PC-3 (cell line): ENCODE results near the gene PUM2. TPM values are rescaled to one million over a fixed set of nuclear protein-coding genes. Genes with fewer than 3 reads are reported as not detected.

Experiments
- ATAC-seq: fragments of 200-7000 bp; cut with Tn5 transposase; 2 replicates; pipeline ENCODE4 v1.9.1; 2020; ENCODE audit warnings: mild to moderate bottlenecking, moderate library complexity
- BruUV-seq: library from RNA; stranded (reverse); fragments of 400-500 nt; replicated peaks from 2 replicates; lab custom pipeline; 2021; lab: Mats Ljungman, UMichigan
- CTCF ChIA-PET: fragments of 300-600 bp; sonication (Branson Sonifier 250); formaldehyde crosslinking; loops from one replicate; lab custom pipeline; 2022; ENCODE audit warnings: antibody characterized with exemption; lab: Charles Lee
- POLR2A ChIA-PET: fragments of 300-600 bp; sonication (Branson Sonifier 250); formaldehyde crosslinking; loops from one replicate; lab custom pipeline; 2022; ENCODE audit warnings: antibody characterized with exemption; ENCODE audit not compliant: unreplicated experiment; lab: Charles Lee
- DNase-seq: peaks from one replicate; pipeline ENCODE4 v3.0.0-alpha.2; 2015
- H2AFZ ChIP-seq: fragments of 300-600 bp; sonication (generic); 2 replicates; pipeline ENCODE4 v1.6.0; 2016; ENCODE audit warnings: antibody characterized with exemption, low read length
- H3F3A ChIP-seq: fragments of 300-600 bp; sonication (generic); one replicate; pipeline ENCODE4 v1.6.0; 2017; ENCODE audit warnings: antibody characterized with exemption, low read length, control low read depth, mild to moderate bottlenecking; ENCODE audit not compliant: unreplicated experiment
- H3K27ac ChIP-seq: fragments of 300-600 bp; sonication (generic); 2 replicates; pipeline ENCODE4 v1.5.1; 2016; ENCODE audit warnings: mild to moderate bottlenecking, low read length
- H3K27me3 ChIP-seq: fragments of 300-600 bp; sonication (generic); 2 replicates; pipeline ENCODE4 v1.6.1; 2016; ENCODE audit warnings: low read length, mixed read lengths
- H3K36me3 ChIP-seq: fragments of 300-600 bp; sonication (generic); 2 replicates; pipeline ENCODE4 v1.6.1; 2016; ENCODE audit warnings: low read depth, mixed run types, low read length, mixed read lengths
- H3K4me1 ChIP-seq: fragments of 300-600 bp; sonication (generic); 2 replicates; pipeline ENCODE4 v1.5.1; 2016; ENCODE audit warnings: low read length; ENCODE audit not compliant: insufficient read depth
- H3K4me2 ChIP-seq: fragments of 300-600 bp; sonication (generic); 2 replicates; pipeline ENCODE4 v1.6.0; 2016; ENCODE audit warnings: low read length
- H3K4me3 ChIP-seq: fragments of 300-600 bp; sonication (generic); 2 replicates; pipeline ENCODE4 v1.5.1; 2016; ENCODE audit warnings: mild to moderate bottlenecking, low read length, mixed read lengths
- H3K79me2 ChIP-seq: fragments of 300-600 bp; sonication (generic); 2 replicates; pipeline ENCODE4 v1.6.1; 2017; ENCODE audit warnings: low read length, mixed read lengths
- H3K9ac ChIP-seq: fragments of 300-600 bp; sonication (generic); 2 replicates; pipeline ENCODE4 v1.6.0; 2016; ENCODE audit warnings: mild to moderate bottlenecking, low read length
- H3K9me2 ChIP-seq: fragments of 300-600 bp; sonication (generic); replicated peaks from 2 replicates; pipeline ENCODE4 v1.6.1; 2016; ENCODE audit warnings: mixed run types, low read length, mixed read lengths
- H3K9me3 ChIP-seq: fragments of 300-600 bp; sonication (generic); 2 replicates; pipeline ENCODE4 v1.6.1; 2016; ENCODE audit warnings: low read length, mixed read lengths
- H4K20me1 ChIP-seq: fragments of 300-600 bp; sonication (generic); 2 replicates; pipeline ENCODE4 v1.6.1; 2016; ENCODE audit warnings: low read length, mixed read lengths
- EZH2 ChIP-seq: fragments of 300-600 bp; sonication (generic); IDR thresholded peaks from one replicate; pipeline ENCODE4 v1.6.1; 2017; ENCODE audit warnings: antibody characterized with exemption, mild to moderate bottlenecking, low read length; ENCODE audit not compliant: unreplicated experiment
- EZH2phosphoT487 ChIP-seq: fragments of 300-600 bp; sonication (generic); IDR thresholded peaks from 2 replicates; pipeline ENCODE4 v1.6.1; 2018; ENCODE audit warnings: mild to moderate bottlenecking, antibody characterized with exemption, low read length, borderline replicate concordance
- intact Hi-C: fragments of 100-400 bp; cut with micrococcal nuclease; formaldehyde crosslinking; loops from 2 replicates; pipeline ENCODE4 v1.9.0; 2023
- total RNA-seq: library from RNA; depleted of rRNA; stranded (reverse); fragments of >200 nt; gene quantifications from 2 replicates; pipeline ENCODE4 v1.2.3, GENCODE V29; 2014
- TF ChIP-seq, protein P1 (sequence below): fragments of 300-600 bp; sonication (generic); conservative IDR thresholded peaks from 2 replicates; pipeline ENCODE4 v1.5.1; 2017; ENCODE audit warnings: antibody characterized with exemption, low read depth, mild to moderate bottlenecking, low read length

PUM2 gene
- total RNA-seq, 1 experiment from 2014 or later = 14.9 TPM

DNA sequence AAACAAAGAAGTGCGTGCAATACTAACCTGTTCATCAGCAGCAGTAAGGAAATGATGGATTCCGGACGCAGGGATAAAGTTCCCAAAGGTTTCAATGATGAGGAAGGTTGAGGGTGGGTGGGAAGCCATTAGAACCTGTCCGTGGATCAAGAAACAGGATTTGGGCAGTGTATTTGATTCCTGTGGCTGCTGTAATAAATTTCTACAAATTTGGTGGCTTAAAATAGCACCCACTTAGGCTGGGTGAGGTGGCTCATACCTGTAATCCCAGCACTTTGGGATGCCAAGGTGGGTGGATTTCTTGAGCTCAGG, 120.6 kb downstream of the PUM2 start:
- ChIA-PET POLR2A (no interaction called here), CTCF (interaction anchor here (0.6 kb wide), 1 partner anchor 120 kb away, joined by 4 read pairs; no protein-coding TSS in a partner anchor)
- H3K36me3 ChIP-seq = no peaks in the 10 kb centered on the region
- H3K4me3 ChIP-seq = no peak overlapping the region
- no peak overlapping the region for H2AFZ ChIP-seq
- H3F3A ChIP-seq = peaks cover 10% of the 10 kb centered on the region
- H3K9me3 ChIP-seq = no peaks in the 10 kb centered on the region
- H4K20me1 ChIP-seq = no peaks in the 10 kb centered on the region
- H3K9me2 ChIP-seq = no peaks in the 10 kb centered on the region
- DNase-seq (no peak), ATAC-seq (no peak)
- no peak overlapping the region for H3K9ac ChIP-seq
- H3K4me2 ChIP-seq = no peak overlapping the region
- BruUV-seq = no TSS peak
- peaks cover 49% of the 10 kb centered on the region for H3K4me1 ChIP-seq
- TF ChIP-seq EZH2phosphoT487 (no peak), EZH2 (no peak)
- TF ChIP-seq, protein P1, sequence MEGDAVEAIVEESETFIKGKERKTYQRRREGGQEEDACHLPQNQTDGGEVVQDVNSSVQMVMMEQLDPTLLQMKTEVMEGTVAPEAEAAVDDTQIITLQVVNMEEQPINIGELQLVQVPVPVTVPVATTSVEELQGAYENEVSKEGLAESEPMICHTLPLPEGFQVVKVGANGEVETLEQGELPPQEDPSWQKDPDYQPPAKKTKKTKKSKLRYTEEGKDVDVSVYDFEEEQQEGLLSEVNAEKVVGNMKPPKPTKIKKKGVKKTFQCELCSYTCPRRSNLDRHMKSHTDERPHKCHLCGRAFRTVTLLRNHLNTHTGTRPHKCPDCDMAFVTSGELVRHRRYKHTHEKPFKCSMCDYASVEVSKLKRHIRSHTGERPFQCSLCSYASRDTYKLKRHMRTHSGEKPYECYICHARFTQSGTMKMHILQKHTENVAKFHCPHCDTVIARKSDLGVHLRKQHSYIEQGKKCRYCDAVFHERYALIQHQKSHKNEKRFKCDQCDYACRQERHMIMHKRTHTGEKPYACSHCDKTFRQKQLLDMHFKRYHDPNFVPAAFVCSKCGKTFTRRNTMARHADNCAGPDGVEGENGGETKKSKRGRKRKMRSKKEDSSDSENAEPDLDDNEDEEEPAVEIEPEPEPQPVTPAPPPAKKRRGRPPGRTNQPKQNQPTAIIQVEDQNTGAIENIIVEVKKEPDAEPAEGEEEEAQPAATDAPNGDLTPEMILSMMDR = no peak
- no peaks in the 10 kb centered on the region for H3K79me2 ChIP-seq
- peak overlapping the region; percentile 98; the same call in 1 of the 2 replicates for H3K27ac ChIP-seq
- no peaks in the 10 kb centered on the region for H3K27me3 ChIP-seq
- intact Hi-C loops = loop anchor here (2.0 kb wide), 1 partner anchor 275 kb away; no protein-coding TSS in a partner anchor

DNA sequence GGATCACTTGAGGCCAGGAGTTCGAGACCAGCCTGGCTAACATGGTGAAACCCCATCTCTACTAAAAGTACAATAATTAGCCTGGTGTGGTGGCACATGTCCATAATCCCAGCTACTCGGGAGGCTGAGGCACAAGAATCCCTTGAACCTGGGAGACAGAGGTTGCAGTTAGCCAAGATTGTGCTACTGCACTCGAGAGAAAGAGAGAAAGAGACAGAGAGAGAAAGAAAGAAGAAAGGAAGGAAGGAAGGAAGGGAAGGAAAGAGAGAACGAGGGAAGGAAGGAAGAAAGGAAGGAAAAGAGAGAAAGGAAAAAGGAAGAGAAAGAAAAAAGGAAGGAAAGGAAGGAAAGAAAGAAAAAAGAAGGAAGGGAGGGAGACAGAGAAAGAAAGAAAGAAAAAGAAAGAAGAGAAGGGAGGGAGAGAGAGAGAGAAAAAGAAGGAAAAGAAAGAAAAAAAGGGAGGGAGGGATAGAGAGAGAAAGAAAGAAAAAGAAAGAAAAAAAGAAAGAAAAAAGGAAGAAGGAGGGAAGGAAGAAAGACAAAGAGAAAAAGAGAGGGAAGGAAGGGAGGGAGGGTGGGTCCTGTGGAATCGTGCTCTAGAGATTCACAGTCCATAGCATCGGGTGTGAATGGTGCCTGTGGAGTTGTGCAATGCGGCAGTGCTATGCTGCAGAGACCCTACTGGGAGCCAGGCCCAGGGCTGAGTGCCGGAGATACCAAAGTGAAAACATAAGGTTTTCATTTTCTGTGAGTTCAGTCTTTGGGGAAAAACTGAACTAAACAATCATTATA, 121.1 kb downstream of the PUM2 start:
- ChIA-PET POLR2A (no interaction called here), CTCF (no interaction called here)
- DNase-seq = no peak
- intact Hi-C loops = loop anchor here (2.0 kb wide), 1 partner anchor 275 kb away; no protein-coding TSS in a partner anchor
- Histone ChIP-seq H3K9me3 (no peaks in the 10 kb centered on the region), H3K27me3 (no peaks in the 10 kb centered on the region), H4K20me1 (no peaks in the 10 kb centered on the region), H3F3A (peaks cover 10% of the 10 kb centered on the region), H3K4me3 (no peak overlapping the region), H2AFZ (no peak overlapping the region), H3K36me3 (no peaks in the 10 kb centered on the region), H3K27ac (peak overlapping the region; percentile 98; the same call in 1 of the 2 replicates), H3K79me2 (peaks cover 4% of the 10 kb centered on the region), H3K4me1 (peaks cover 45% of the 10 kb centered on the region), H3K4me2 (no peak overlapping the region), H3K9me2 (no peaks in the 10 kb centered on the region), H3K9ac (no peak overlapping the region)
- no peak for ATAC-seq
- no TSS peak for BruUV-seq
- TF ChIP-seq EZH2phosphoT487 (no peak), EZH2 (no peak)
- TF ChIP-seq, protein P1 = no peak
